GM21423 (cell line): ENCODE measurements around the gene OR8A1.

Experiments used
- ATAC-seq: cut with Tn5 transposase; IDR thresholded peaks from one replicate; pipeline ENCODE4 v1.9.1; 2021; ENCODE audit warnings: mild to moderate bottlenecking, moderate library complexity; ENCODE audit not compliant: unreplicated experiment

The OR8A1 gene

GRCh38 chr11:124569697-124570096 is at the start of gene OR8A1:
OR8A1 (plus strand) TSS chr11:124569997; CDS start chr11:124570120, 123 bp downstream.
- ATAC-seq: no peak

- ATAC-seq: no peak
Observed at GRCh38 chr11:124520550-124520854, 49.3 kb upstream of the OR8A1 start.

- no peak for ATAC-seq
Observed at GRCh38 chr11:124533626-124534025, 36.2 kb upstream of the OR8A1 start.

- no peak for ATAC-seq
Observed at GRCh38 chr11:124534051-124534450, 35.7 kb upstream of the OR8A1 start.

- ATAC-seq: no peak
Observed at GRCh38 chr11:124535552-124536232, 34.1 kb upstream of the OR8A1 start.

GRCh38 chr11:124536520-124536919 is 33.3 kb upstream of the OR8A1 start:
- no peak for ATAC-seq

- no peak for ATAC-seq
Observed at GRCh38 chr11:124538019-124538418, 31.8 kb upstream of the OR8A1 start.

- ATAC-seq: no peak
Observed at GRCh38 chr11:124541204-124541603, 28.6 kb upstream of the OR8A1 start.

GRCh38 chr11:124543145-124543544 is 26.7 kb upstream of the OR8A1 start:
- no peak for ATAC-seq

- ATAC-seq: no peak
Observed at GRCh38 chr11:124543554-124543953, 26.2 kb upstream of the OR8A1 start, which contains the start of gene OR8B12. OR8B12 (minus strand) TSS chr11:124543654; CDS start chr11:124543654, 0 bp downstream.

GRCh38 chr11:124551189-124551588 is 18.6 kb upstream of the OR8A1 start:
- no peak for ATAC-seq

GRCh38 chr11:124551987-124552386 is 17.8 kb upstream of the OR8A1 start:
- no peak for ATAC-seq

- ATAC-seq: no peak
Observed at GRCh38 chr11:124556828-124557227, 13.0 kb upstream of the OR8A1 start.

- ATAC-seq: no peak
Observed at GRCh38 chr11:124570160-124570559, 363 bp downstream of the OR8A1 start.

- no peak for ATAC-seq
Observed at GRCh38 chr11:124577716-124578427, 8.1 kb downstream of the OR8A1 start.

GRCh38 chr11:124578761-124579160 is 9.0 kb downstream of the OR8A1 start:
- ATAC-seq: no peak

GRCh38 chr11:124581817-124582216 is 12.0 kb downstream of the OR8A1 start:
- ATAC-seq: no peak

GRCh38 chr11:124582565-124582964 is 12.8 kb downstream of the OR8A1 start:
- no peak for ATAC-seq

- no peak for ATAC-seq
Observed at GRCh38 chr11:124583781-124584180, 14.0 kb downstream of the OR8A1 start.

GRCh38 chr11:124584681-124585372 is 15.0 kb downstream of the OR8A1 start:
- ATAC-seq: no peak

GRCh38 chr11:124586238-124586860 is 16.6 kb downstream of the OR8A1 start:
- ATAC-seq: no peak
